ENCODE data around the gene ENDOU.

Gene ENDOU

GRCh38 chr12:47744778-47745436 lies 19.6 kb upstream of the ENDOU start:
- no peak overlapping the region for H3K4me2 ChIP-seq (ENCODE audit: insufficient read depth, low read length)
- no peak overlapping the region for H3K9ac ChIP-seq (ENCODE audit: low read depth, low read length)
- no peaks in the 10 kb centered on the region for H3K9me3 ChIP-seq (ENCODE audit: insufficient read depth, low read length, severe bottlenecking)
- ATAC-seq (ENCODE audit: insufficient read depth, low read depth): no peak
- H2AFZ ChIP-seq (ENCODE audit: low read depth, low read length): no peak overlapping the region
- H3K4me1 ChIP-seq (ENCODE audit: insufficient read depth, low read length): peaks cover 19% of the 10 kb centered on the region
- H3K4me3 ChIP-seq (ENCODE audit: low read depth in 1 of 2, low read length in 2 of 2): no peak overlapping the region
- H4K20me1 ChIP-seq (ENCODE audit: insufficient read depth, low read length): peaks cover 7% of the 10 kb centered on the region
- peaks cover 7% of the 10 kb centered on the region for H3K27me3 ChIP-seq (ENCODE audit: insufficient read depth, low read length, poor library complexity)
- TF ChIP-seq CTCF (IDR thresholded peaks at IDR 0.05; ENCODE audit: borderline replicate concordance, extremely low read depth, low read length, poor library complexity, severe bottlenecking) (no peak), EZH2 (IDR thresholded peaks at IDR 0.05; ENCODE audit: borderline replicate concordance, low read depth, low read length, severe bottlenecking) (no peak)
- no peak for DNase-seq
- no peaks in the 10 kb centered on the region for H3K79me2 ChIP-seq (ENCODE audit: insufficient read depth, low read length)
- no peak overlapping the region for H3K27ac ChIP-seq (ENCODE audit: low read length)
- H3K36me3 ChIP-seq (ENCODE audit: insufficient read depth, low read length): no peaks in the 10 kb centered on the region

GRCh38 chr12:47744005-47744651 lies 18.8 kb upstream of the ENDOU start:
- no peak overlapping the region for H3K9ac ChIP-seq (ENCODE audit: low read depth, low read length)

GRCh38 chr12:47743311-47743860 lies 18.1 kb upstream of the ENDOU start:
- H4K20me1 ChIP-seq (ENCODE audit: insufficient read depth, low read length): peaks cover 16% of the 10 kb centered on the region
- DNase-seq: no peak
- H3K79me2 ChIP-seq (ENCODE audit: insufficient read depth, low read length): no peaks in the 10 kb centered on the region
- H3K4me2 ChIP-seq (ENCODE audit: insufficient read depth, low read length): no peak overlapping the region
- no peak overlapping the region for H3K9ac ChIP-seq (ENCODE audit: low read depth, low read length)
- H3K9me3 ChIP-seq (ENCODE audit: insufficient read depth, low read length, severe bottlenecking): no peaks in the 10 kb centered on the region
- ATAC-seq (ENCODE audit: insufficient read depth, low read depth): no peak
- TF ChIP-seq CTCF (IDR thresholded peaks at IDR 0.05; ENCODE audit: borderline replicate concordance, extremely low read depth, low read length, poor library complexity, severe bottlenecking) (no peak), EZH2 (IDR thresholded peaks at IDR 0.05; ENCODE audit: borderline replicate concordance, low read depth, low read length, severe bottlenecking) (no peak)
- no peak overlapping the region for H3K27ac ChIP-seq (ENCODE audit: low read length)
- H3K4me1 ChIP-seq (ENCODE audit: insufficient read depth, low read length): peaks cover 19% of the 10 kb centered on the region
- peaks cover 7% of the 10 kb centered on the region for H3K27me3 ChIP-seq (ENCODE audit: insufficient read depth, low read length, poor library complexity)
- H3K36me3 ChIP-seq (ENCODE audit: insufficient read depth, low read length): no peaks in the 10 kb centered on the region
- H2AFZ ChIP-seq (ENCODE audit: low read depth, low read length): no peak overlapping the region
- H3K4me3 ChIP-seq (ENCODE audit: low read depth in 1 of 2, low read length in 2 of 2): no peak overlapping the region

More at GRCh38 chr12:47744005-47744651, 18.8 kb upstream of the ENDOU start:
- Histone ChIP-seq H4K20me1 (ENCODE audit: insufficient read depth, low read length) (peaks cover 11% of the 10 kb centered on the region), H3K4me1 (ENCODE audit: insufficient read depth, low read length) (peaks cover 19% of the 10 kb centered on the region), H3K27me3 (ENCODE audit: insufficient read depth, low read length, poor library complexity) (peaks cover 7% of the 10 kb centered on the region), H3K79me2 (ENCODE audit: insufficient read depth, low read length) (no peaks in the 10 kb centered on the region), H3K9me3 (ENCODE audit: insufficient read depth, low read length, severe bottlenecking) (no peaks in the 10 kb centered on the region), H3K27ac (ENCODE audit: low read length) (no peak overlapping the region), H3K4me2 (ENCODE audit: insufficient read depth, low read length) (no peak overlapping the region), H2AFZ (ENCODE audit: low read depth, low read length) (no peak overlapping the region), H3K36me3 (ENCODE audit: insufficient read depth, low read length) (no peaks in the 10 kb centered on the region), H3K4me3 (ENCODE audit: low read depth in 1 of 2, low read length in 2 of 2) (no peak overlapping the region)
- ATAC-seq (ENCODE audit: insufficient read depth, low read depth) (no peak), DNase-seq (peak; percentile 16)
- TF ChIP-seq EZH2 (IDR thresholded peaks at IDR 0.05; ENCODE audit: borderline replicate concordance, low read depth, low read length, severe bottlenecking): no peak
- peak; percentile 60 for TF ChIP-seq CTCF (IDR thresholded peaks at IDR 0.05; ENCODE audit: borderline replicate concordance, extremely low read depth, low read length, poor library complexity, severe bottlenecking)
